PFSK-1 (cell line): ENCODE results near the gene FBXW11.

Experiments used
- FOXP2 ChIP-seq: optimal IDR thresholded peaks from 2 replicates; pipeline ENCODE3; 2011; ENCODE audit warnings: borderline replicate concordance, control low read depth, inconsistent platforms; ENCODE audit not compliant: insufficient read depth; ENCODE audit errors: extremely low read length, extremely low read depth
- POLR2AphosphoS5 ChIP-seq: IDR thresholded peaks from 2 replicates; pipeline ENCODE4 v1.6.1; 2012; ENCODE audit warnings: low read depth, mild to moderate bottlenecking, control low read depth, low read length, moderate library complexity
- REST ChIP-seq, 2 experiments: IDR thresholded peaks; 2 replicates each; pipeline versions ENCODE4 v1.6.1 to v1.8.0; 2011 to 2012; ENCODE audit warnings: low read depth in 2 of 2, low read length in 2 of 2, control low read depth in 1 of 2, inconsistent platforms in 1 of 2, mild to moderate bottlenecking in 1 of 2, moderate library complexity in 1 of 2; ENCODE audit not compliant: insufficient read depth in 1 of 2
- SIN3A ChIP-seq: IDR thresholded peaks from 2 replicates; pipeline ENCODE4 v1.6.1; 2012; ENCODE audit warnings: mild to moderate bottlenecking, low read length, moderate library complexity, borderline replicate concordance; ENCODE audit not compliant: insufficient read depth
- TAF1 ChIP-seq: IDR thresholded peaks from 2 replicates; pipeline ENCODE4 v1.6.1; 2012; ENCODE audit warnings: low read length, control low read depth, borderline replicate concordance; ENCODE audit not compliant: insufficient read depth

Gene FBXW11

DNA sequence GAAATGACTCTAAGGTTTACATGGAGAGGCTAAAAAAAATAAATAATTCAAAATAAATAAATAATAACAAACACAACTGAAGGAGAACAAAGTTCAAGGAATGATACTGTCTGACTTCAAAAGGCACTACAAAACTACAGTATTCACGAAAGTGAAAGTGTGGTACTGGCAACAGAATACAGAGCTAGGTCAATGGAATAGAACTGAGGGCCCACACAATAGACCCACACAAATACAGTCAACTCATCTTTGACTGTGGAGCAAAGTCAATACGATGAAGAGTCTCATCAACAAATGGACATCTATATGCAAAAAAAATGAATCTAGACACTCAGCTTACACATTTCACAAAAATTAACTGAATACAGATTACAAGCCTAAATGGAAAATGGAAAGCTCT lies 75.3 kb downstream of the FBXW11 start:
- TF ChIP-seq REST (IDR thresholded peaks at IDR 0.05; ENCODE audit: insufficient read depth in 1 of 2, low read depth in 2 of 2, low read length in 2 of 2): no peak
- TF ChIP-seq SIN3A: no peak

DNA sequence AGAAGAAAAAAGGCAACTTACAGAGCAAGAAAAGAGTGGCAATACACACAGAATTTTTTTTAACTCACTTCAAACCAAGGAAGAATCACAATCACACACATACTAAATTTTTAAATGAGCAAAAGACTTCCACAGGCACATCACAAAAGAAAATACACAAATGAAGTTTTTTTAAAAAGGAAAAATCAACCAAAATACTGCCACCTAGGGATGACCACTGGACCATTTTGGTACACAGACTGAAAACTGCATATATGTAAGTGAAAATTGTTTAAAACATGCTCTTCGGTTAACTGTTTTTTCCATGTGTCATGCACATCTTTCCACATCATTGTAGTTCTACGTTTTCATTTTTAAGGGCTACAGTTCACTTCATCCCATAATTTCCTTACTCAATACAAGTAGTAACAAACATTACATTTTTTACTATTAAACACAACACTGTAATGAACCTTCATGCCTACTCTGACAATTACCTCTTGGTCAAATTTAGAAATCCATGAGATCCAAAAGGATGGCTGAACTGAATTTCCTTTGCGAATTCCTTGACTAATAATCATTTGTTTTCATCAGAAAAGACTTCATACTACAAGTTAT lies 79.0 kb downstream of the FBXW11 start:
- TF ChIP-seq REST (IDR thresholded peaks at IDR 0.05; ENCODE audit: insufficient read depth in 1 of 2, low read depth in 2 of 2, low read length in 2 of 2) (no peak), POLR2AphosphoS5 (no peak), FOXP2 (no peak), SIN3A (no peak), TAF1 (no peak)

- no peak for TF ChIP-seq SIN3A
Measured at GRCh38 chr5:171926311-171926710, 80.1 kb downstream of the FBXW11 start.

DNA sequence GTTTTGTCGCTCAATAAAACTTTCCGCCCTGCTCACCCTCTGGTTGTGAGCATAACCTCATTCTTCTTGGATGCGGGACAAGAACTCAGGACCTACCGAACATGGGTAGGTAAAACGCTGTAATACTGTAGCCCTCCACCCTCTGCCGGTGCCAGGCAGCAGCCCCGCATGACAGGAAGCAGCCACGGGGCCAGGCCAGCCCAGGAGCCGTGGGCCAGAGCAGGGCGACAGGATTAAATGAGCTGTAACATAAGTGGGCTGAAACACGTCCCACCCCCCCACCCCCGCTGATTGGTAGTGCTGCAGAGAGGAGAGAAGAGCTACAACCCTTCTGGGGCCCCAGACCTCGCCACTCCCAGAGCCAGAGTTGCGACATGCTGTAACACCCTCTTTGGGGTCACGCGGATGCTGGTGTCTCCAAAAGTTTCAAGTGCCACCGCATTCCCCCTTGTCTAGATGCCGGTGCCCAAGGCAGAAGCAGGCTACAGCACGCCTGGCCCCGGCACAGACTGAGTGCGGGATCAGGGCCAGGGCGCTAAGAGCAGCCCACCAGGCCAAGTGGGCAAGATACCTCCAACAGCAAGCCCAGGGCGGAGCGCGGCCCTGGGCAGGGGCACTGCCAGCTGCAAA lies 81.8 kb downstream of the FBXW11 start:
- TF ChIP-seq TAF1: no peak
- TF ChIP-seq REST (IDR thresholded peaks at IDR 0.05; ENCODE audit: insufficient read depth in 1 of 2, low read depth in 2 of 2, low read length in 2 of 2): no peak
- TF ChIP-seq FOXP2: no peak
- no peak for TF ChIP-seq POLR2AphosphoS5
- no peak for TF ChIP-seq SIN3A

- TF ChIP-seq FOXP2 (no peak), SIN3A (no peak), TAF1 (no peak), REST (IDR thresholded peaks at IDR 0.05; ENCODE audit: insufficient read depth in 1 of 2, low read depth in 2 of 2, low read length in 2 of 2) (no peak), POLR2AphosphoS5 (no peak)
Measured at GRCh38 chr5:171920765-171921391, 85.6 kb downstream of the FBXW11 start.
